ENCODE results near the gene DYSF.

DNA sequence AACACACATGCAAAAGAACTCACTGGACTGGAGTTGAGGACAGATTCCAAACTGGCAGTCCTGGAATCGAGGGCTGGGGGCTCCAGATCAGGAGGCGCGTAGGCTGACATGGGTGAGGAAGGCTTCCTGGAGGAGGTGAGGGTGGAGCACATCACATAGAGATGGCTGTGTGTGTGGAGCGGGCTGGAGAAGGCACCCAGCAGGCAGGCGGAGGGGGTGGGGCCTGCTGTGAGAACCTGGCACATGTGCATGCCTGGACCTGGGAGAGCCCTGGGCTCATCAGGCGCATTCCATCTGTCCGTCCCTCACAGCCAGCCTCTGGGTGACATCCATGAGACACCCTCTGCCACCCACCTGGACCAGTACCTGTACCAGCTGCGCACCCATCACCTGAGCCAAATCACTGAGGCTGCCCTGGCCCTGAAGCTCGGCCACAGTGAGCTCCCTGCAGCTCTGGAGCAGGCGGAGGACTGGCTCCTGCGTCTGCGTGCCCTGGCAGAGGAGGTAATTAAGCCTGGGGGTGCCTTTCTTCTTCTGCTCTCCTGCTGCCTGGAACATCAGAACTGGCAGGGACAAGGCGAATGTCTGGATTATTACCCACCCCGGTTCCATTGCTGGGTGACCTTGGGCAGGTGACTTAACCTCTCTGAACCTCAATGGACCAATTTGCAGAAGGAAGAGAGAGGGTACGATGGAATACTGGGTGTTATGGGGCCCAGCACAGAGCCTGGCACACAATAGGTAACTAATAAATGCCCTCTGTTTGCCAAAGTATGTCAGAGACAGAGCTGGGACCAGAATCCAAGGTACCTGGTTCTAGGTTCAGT is 108.3 kb downstream of the DYSF start:
- TF ChIP-seq EZH2 (IDR thresholded peaks at IDR 0.05; ENCODE audit: borderline replicate concordance, insufficient read depth, low read length, poor library complexity, severe bottlenecking), result no peak
- TF ChIP-seq CTCF (IDR thresholded peaks at IDR 0.05; ENCODE audit: poor library complexity, severe bottlenecking), result no peak
- TF ChIP-seq POLR2AphosphoS5 (IDR thresholded peaks at IDR 0.05), result no peak

Measured in neural cell (in vitro differentiated cells).